A549 (cell line): ENCODE measurements around the gene NGEF. TPM values are rescaled to one million over a fixed set of nuclear protein-coding genes. Genes with fewer than 3 reads are reported as not detected.

Experiments used
- ATAC-seq, 2 experiments: fragments of 200-7000 bp in 1 of 2; fragments of >200 bp in 1 of 2; cut with Nextera tagmentation in 1 of 2; cut with Tn5 transposase in 1 of 2; 3 replicates each; pipeline versions ENCODE4 v1.8.0 to v1.9.1; 2018 to 2020; ENCODE audit warnings: mild to moderate bottlenecking in 1 of 2, moderate library complexity in 1 of 2
- CTCF ChIA-PET: fragments of 300-600 bp; sonication (Branson Sonifier 250); formaldehyde crosslinking; extraction: SDS; loops from one replicate; lab custom pipeline; 2021; ENCODE audit warnings: antibody characterized with exemption, inconsistent platforms; lab: Yijun Ruan, JAX
- POLR2A ChIA-PET: fragments of 350-600 bp; formaldehyde crosslinking; extraction: SDS; loops from one replicate; lab custom pipeline; 2021; ENCODE audit warnings: antibody characterized with exemption, inconsistent platforms; lab: Yijun Ruan, JAX
- DNase-seq, 2 experiments: peaks; one replicate each; pipeline versions ENCODE4 v3.0.0 to v3.0.0-alpha.2; 2011 to 2016; ENCODE audit warnings: low read depth in 1 of 2, low spot score in 1 of 2
- FAIRE-seq: peaks from 2 replicates; lab custom pipeline; 2011; peaks lifted over from hg19 to GRCh38; lab: Jason Lieb, UNC
- H3K27ac ChIP-seq, 2 experiments: fragments of >200 bp; sonication (Bioruptor Twin); formaldehyde crosslinking; 3 replicates each; pipeline ENCODE4 v1.5.1; 2016 to 2017
- H3K4me1 ChIP-seq: fragments of >200 bp; sonication (Bioruptor Twin); formaldehyde crosslinking; 3 replicates; pipeline ENCODE4 v1.6.1; 2016
- H3K4me2 ChIP-seq: fragments of >200 bp; sonication (Bioruptor Twin); formaldehyde crosslinking; 3 replicates; pipeline ENCODE4 v1.6.1; 2016
- H3K4me3 ChIP-seq: fragments of >200 bp; sonication (Bioruptor Twin); formaldehyde crosslinking; 3 replicates; pipeline ENCODE4 v1.5.1; 2016
- H3K9me3 ChIP-seq: fragments of >200 bp; sonication (Bioruptor Twin); formaldehyde crosslinking; 3 replicates; pipeline ENCODE4 v1.6.1; 2016
- CBX8 ChIP-seq: fragments of 200-600 bp; sonication (generic); IDR thresholded peaks from 2 replicates; pipeline ENCODE4 v1.6.1; 2016
- CHD2 ChIP-seq: fragments of 150-350 bp; IDR thresholded peaks from 2 replicates; pipeline ENCODE4 v1.6.1; 2014; ENCODE audit warnings: low read length; ENCODE audit not compliant: partially characterized antibody
- CHD4 ChIP-seq: fragments of 200-600 bp; sonication (generic); IDR thresholded peaks from 2 replicates; pipeline ENCODE4 v1.6.1; 2016; ENCODE audit warnings: antibody characterized with exemption, mild to moderate bottlenecking, borderline replicate concordance
- EHF ChIP-seq: fragments of 250-450 bp; sonication (Bioruptor Pico); IDR thresholded peaks from 2 replicates; pipeline ENCODE4 v1.5.0; 2020; ENCODE audit warnings: mild to moderate bottlenecking
- FOSB ChIP-seq: fragments of 250-450 bp; sonication (Bioruptor Pico); IDR thresholded peaks from 2 replicates; pipeline ENCODE4 v1.5.0; 2020; ENCODE audit warnings: mild to moderate bottlenecking, moderate library complexity
- HEYL ChIP-seq: fragments of 250-450 bp; sonication (Bioruptor Pico); IDR thresholded peaks from 2 replicates; pipeline ENCODE4 v1.8.0; 2021; ENCODE audit warnings: mild to moderate bottlenecking, moderate library complexity
- HOXB13 ChIP-seq: fragments of 250-450 bp; sonication (Bioruptor Pico); IDR thresholded peaks from 2 replicates; pipeline ENCODE4 v1.5.0; 2020; ENCODE audit warnings: low read depth, mild to moderate bottlenecking, moderate library complexity
- HOXB5 ChIP-seq: fragments of 250-450 bp; sonication (Bioruptor Pico); IDR thresholded peaks from 2 replicates; pipeline ENCODE4 v1.5.0; 2020; ENCODE audit warnings: mild to moderate bottlenecking, moderate library complexity
- MAZ ChIP-seq: fragments of 150-350 bp; IDR thresholded peaks from 2 replicates; pipeline ENCODE4 v1.6.1; 2014; ENCODE audit warnings: antibody characterized with exemption, low read depth, low read length, borderline replicate concordance
- NFE2L2 ChIP-seq: fragments of 150-350 bp; conservative IDR thresholded peaks from 2 replicates; pipeline ENCODE4 v1.6.1; 2014; ENCODE audit warnings: low read length
- NPAS2 ChIP-seq: fragments of 250-450 bp; sonication (Bioruptor Pico); IDR thresholded peaks from 2 replicates; pipeline ENCODE4 v1.8.0; 2022; ENCODE audit warnings: mild to moderate bottlenecking, moderate library complexity, borderline replicate concordance
- PHF8 ChIP-seq: fragments of 200-600 bp; sonication (generic); IDR thresholded peaks from 2 replicates; pipeline ENCODE4 v1.6.1; 2016; ENCODE audit warnings: low read depth, mild to moderate bottlenecking, antibody characterized with exemption, moderate library complexity, borderline replicate concordance
- POLR2AphosphoS2 ChIP-seq: conservative IDR thresholded peaks from 2 replicates; pipeline ENCODE4 v1.6.1; 2012; ENCODE audit warnings: low read length, improper control_type of control experiment, inconsistent platforms
- RAD21 ChIP-seq, 2 experiments: fragments of >200 bp in 1 of 2; sonication (Bioruptor Twin) in 1 of 2; formaldehyde crosslinking in 1 of 2; IDR thresholded peaks in 1 of 2; conservative IDR thresholded peaks in 1 of 2; 2 replicates in 1 of 2; 3 replicates in 1 of 2; pipeline ENCODE4 v1.6.1; 2012 to 2018; ENCODE audit warnings: inconsistent platforms in 1 of 2
- TP53 ChIP-seq: fragments of 250-450 bp; sonication (Bioruptor Pico); IDR thresholded peaks from 2 replicates; pipeline ENCODE4 v1.5.0; 2021; ENCODE audit warnings: mild to moderate bottlenecking, moderate library complexity
- ZC3H11A ChIP-seq: fragments of 450-650 bp; IDR thresholded peaks from 2 replicates; pipeline ENCODE4 v1.6.1; 2014; ENCODE audit warnings: antibody characterized with exemption, mild to moderate bottlenecking
- ZFP36 ChIP-seq: fragments of 450-650 bp; IDR thresholded peaks from 2 replicates; pipeline ENCODE4 v1.6.1; 2014; ENCODE audit warnings: borderline replicate concordance; ENCODE audit not compliant: partially characterized antibody
- ZSCAN20 ChIP-seq: fragments of 250-450 bp; sonication (Bioruptor Pico); IDR thresholded peaks from 2 replicates; pipeline ENCODE4 v1.8.0; 2022; ENCODE audit warnings: mild to moderate bottlenecking, moderate library complexity
- WGBS: methylation state at CpG from one replicate; pipeline ENCODE4 v1.1.6; 2017; ENCODE audit errors: missing lambda C conversion rate; 5-methylcytosine and 5-hydroxymethylcytosine counted together
- polyA plus RNA-seq, 4 experiments: library from polyadenylated mRNA; depleted of rRNA in 3 of 4; stranded (reverse); fragments of >200 nt; fragmentation: RNase III in 1 of 4; extraction: RNeasy Plus Mini Kit Qiagen cat#74134 plus additional on column Dnase treatment in 1 of 4; gene quantifications; 2 replicates in 3 of 4; 3 replicates in 1 of 4; pipeline ENCODE4 v1.2.3, GENCODE V29; 2011 to 2017
- TF ChIP-seq, protein P1 (sequence below): IDR thresholded peaks from 2 replicates; pipeline ENCODE4 v1.6.1; 2012
- TF ChIP-seq, protein P2 (sequence below): IDR thresholded peaks from 2 replicates; pipeline ENCODE4 v1.6.1; 2012; ENCODE audit warnings: low read depth, borderline replicate concordance
- TF ChIP-seq, protein P3 (sequence below): fragments of >200 bp; sonication (Bioruptor Twin); formaldehyde crosslinking; IDR thresholded peaks from 3 replicates; pipeline ENCODE4 v1.5.1; 2016
- TF ChIP-seq, protein P4 (sequence below): fragments of 150-350 bp; IDR thresholded peaks from 2 replicates; pipeline ENCODE4 v1.6.1; 2014; ENCODE audit warnings: low read depth, mild to moderate bottlenecking, low read length

The NGEF gene
- polyA plus RNA-seq, 2 of the 4 experiments (the other 2 are of a cell fraction), result 8.1 to 9.7 TPM

DNA sequence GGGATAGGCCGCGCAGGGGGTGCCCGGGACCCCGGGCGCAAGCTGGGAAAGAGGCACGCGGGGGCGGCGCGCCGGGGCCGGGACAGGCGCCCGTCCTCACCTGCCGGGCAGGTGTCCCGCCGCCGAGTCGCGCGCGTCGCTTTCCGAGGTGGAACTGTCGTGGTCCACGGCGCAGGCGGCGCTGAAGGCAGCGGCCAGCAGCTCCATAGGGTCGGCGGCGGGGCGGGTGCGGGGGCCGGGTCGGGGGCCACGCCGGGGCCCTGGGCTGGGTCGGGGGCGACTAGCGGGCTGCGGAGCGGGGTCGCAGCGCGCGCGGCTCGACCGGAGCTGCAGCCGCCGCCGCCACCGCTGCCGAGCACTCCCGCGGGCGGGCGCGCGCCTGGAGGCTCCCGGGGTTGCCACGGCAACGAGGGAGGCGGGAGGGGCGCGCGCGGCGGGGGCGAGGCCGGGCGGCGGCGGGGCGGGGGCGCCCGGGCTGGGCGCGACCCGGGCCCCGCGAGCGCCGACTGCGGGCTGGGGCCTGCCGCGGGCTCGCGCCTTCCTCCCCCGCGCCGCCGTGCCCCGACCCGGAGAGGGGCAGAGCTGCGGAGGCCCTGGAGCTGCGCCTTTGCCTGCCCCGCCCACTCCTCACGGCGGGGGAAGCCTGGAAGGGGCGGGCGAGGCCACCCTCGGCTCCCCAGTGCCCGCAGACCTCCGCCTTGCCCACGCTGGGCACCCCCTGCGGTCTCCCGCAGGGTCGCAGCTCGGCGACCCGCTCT is 85.1 kb downstream of the NGEF start:
- CTCF ChIA-PET, result interaction anchor here (0.9 to 1.8 kb wide), 3 partner anchors 10 to 323 kb away, joined by 3 to 5 read pairs (median 3); no protein-coding TSS in a partner anchor
- 81% methylated on average over 9 of the region's 114 CpGs for whole genome bisulfite sequencing
- Histone ChIP-seq H3K4me1 (peaks cover 11% of the 10 kb centered on the region; the same call in 1 of the 3 replicates), H3K4me2 (peak overlapping the region; percentile 96), H3K27ac (peak overlapping the region; percentile 73 to 86), H3K4me3 (peak overlapping the region; percentile 74), H3K9me3 (no peaks in the 10 kb centered on the region)
- FAIRE-seq (no peak), ATAC-seq (peak; percentile 49 to 57), DNase-seq (peak in 1 of 2 experiments; percentile 31)
- POLR2A ChIA-PET, result interaction anchor here (1.1 kb wide), 1 partner anchor 101 kb away, joined by 3 read pairs; no protein-coding TSS in a partner anchor
- TF ChIP-seq TP53 (CRISPR knock-in tag) (no peak), CHD2 (no peak), ZFP36 (no peak), MAZ (no peak), ZSCAN20 (CRISPR knock-in tag) (no peak), ZC3H11A (no peak)
- TF ChIP-seq, protein P1, sequence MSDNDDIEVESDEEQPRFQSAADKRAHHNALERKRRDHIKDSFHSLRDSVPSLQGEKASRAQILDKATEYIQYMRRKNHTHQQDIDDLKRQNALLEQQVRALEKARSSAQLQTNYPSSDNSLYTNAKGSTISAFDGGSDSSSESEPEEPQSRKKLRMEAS, result no peak

DNA sequence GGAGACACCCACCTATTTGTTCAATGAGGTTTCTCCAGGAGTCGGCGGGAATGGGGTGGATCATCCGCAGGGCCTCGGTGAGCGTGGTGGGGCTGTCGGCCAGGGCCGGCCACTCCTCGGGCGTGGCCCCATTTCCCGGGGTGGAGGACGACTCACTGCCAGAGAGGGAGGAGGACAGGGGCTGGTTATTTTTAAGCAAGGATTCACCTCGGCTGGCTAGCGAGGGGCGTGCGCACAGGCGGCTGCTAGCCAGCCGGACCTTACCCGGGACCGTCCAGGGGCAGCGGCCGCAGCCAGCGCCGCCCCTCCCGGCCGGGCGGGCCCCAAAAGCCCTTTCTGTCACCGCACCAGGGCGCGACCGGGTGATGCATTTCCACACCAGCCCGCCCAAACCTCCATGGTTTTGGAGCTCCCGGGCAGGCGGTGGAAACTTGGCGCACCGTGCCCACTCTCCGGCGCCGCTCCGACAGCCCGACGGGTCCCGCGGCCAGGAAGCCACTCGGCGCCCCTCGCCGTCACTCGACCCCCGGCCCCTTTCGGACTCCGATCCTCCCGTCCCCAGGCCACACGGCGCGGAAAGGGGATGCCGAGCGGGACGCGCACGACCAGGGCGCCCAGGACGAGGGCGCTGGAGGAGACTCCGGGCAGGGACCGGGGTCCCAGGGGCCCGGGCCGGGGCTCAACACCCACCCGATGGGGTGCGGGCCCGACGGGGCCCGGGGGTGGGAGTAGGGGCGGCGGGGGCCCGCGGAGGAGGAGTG is 85.8 kb downstream of the NGEF start:
- peaks cover 11% of the 10 kb centered on the region; the same call in 1 of the 3 replicates for H3K4me1 ChIP-seq
- no peak for FAIRE-seq
- WGBS, result 14% methylated on average over 29 of the region's 76 CpGs
- CTCF ChIA-PET, result interaction anchor here (0.9 kb wide), 2 partner anchors 9 to 75 kb away, joined by 3 read pairs; no protein-coding TSS in a partner anchor
- no peaks in the 10 kb centered on the region for H3K9me3 ChIP-seq
- H3K27ac ChIP-seq, result peak overlapping the region; percentile 73 to 86
- TF ChIP-seq RAD21 (conservative IDR thresholded peaks at IDR 0.05 in 1 of 2, IDR thresholded peaks at IDR 0.05 in 1 of 2), result 0 out of 5 replicates have a peak, but pooled peaks of 1 of the 2 experiments have one; percentile 10
- TF ChIP-seq ZFP36, result no peak
- peak overlapping the region; percentile 96 for H3K4me2 ChIP-seq
- POLR2A ChIA-PET, result interaction anchor here (1.1 kb wide), 1 partner anchor 102 kb away, joined by 3 read pairs; no protein-coding TSS in a partner anchor
- peak overlapping the region; percentile 74 for H3K4me3 ChIP-seq
- peak; percentile 22 to 51 for DNase-seq
- peak; percentile 61 to 68 for ATAC-seq

DNA sequence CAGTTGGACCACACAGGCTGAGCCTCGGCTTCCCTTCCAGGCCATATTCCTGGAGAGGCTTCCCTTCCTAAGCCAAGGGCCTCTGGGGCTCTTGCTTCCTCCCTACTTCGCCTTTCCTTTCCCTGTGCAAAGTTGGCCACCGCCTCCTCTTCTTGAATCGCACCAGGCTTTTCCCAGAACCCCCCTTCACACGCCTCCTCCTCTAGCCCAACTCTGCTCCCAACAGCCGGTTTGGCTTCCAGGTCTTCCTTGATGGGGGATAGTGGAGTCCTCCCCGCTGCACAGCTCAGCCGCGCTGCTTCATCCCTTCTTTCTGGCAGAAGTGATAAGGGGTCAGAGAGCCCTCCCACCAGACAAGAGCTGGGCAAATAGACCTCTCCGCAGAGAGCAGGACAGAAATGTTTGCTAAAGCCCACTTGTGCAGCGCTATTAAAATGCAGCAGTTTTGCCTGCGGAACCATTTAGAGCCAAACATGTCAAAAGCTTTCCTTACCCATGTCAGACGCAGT is 86.6 kb downstream of the NGEF start:
- Histone ChIP-seq H3K4me2 (peak overlapping the region; percentile 96), H3K9me3 (no peaks in the 10 kb centered on the region), H3K4me3 (peak overlapping the region; percentile 74), H3K27ac (peak overlapping the region; percentile 73 to 86; a peak in 3 of 6 replicates), H3K4me1 (peaks cover 8% of the 10 kb centered on the region; the same call in 1 of the 3 replicates)
- FAIRE-seq, result no peak
- TF ChIP-seq ZSCAN20 (CRISPR knock-in tag) (no peak), FOSB (CRISPR knock-in tag) (no peak), HEYL (CRISPR knock-in tag) (no peak), HOXB5 (no peak), PHF8 (no peak)
- WGBS, result 96% methylated on average over 13 of the region's 13 CpGs
- no peak for DNase-seq
- 0 out of 6 replicates have a peak, but pooled peaks of 1 of the 2 experiments have one; percentile 15 for ATAC-seq
- POLR2A ChIA-PET, result no interaction called here
- CTCF ChIA-PET, result interaction anchor here (0.6 to 1.4 kb wide), 3 partner anchors 25 to 103 kb away, joined by 3 to 4 read pairs (median 3); no protein-coding TSS in a partner anchor

DNA sequence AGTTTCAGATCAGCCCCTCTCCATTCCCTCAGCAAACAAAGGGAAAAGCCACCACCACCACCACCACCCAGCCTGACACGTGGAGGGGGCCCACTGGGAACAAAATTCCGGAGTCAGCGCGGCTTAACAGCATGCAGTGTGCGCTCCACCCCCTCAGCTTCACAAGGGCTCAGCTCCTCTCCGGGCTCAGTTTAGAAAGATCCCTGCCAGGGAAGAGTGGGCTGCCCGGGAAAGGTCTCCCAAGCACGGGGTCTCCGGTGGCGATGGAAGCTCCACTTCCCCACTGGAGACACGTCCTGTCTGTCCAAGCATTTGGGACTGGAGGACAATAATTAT is 87.3 kb downstream of the NGEF start:
- Histone ChIP-seq H3K9me3 (no peaks in the 10 kb centered on the region), H3K4me1 (peaks cover 6% of the 10 kb centered on the region; the same call in 1 of the 3 replicates), H3K4me3 (no peak overlapping the region), H3K27ac (no peak overlapping the region), H3K4me2 (no peak overlapping the region)
- CTCF ChIA-PET, result interaction anchor here (0.6 to 1.4 kb wide), 3 partner anchors 24 to 103 kb away, joined by 3 to 4 read pairs (median 3); no protein-coding TSS in a partner anchor
- DNase-seq, result no peak
- POLR2A ChIA-PET, result no interaction called here
- TF ChIP-seq CBX8 (no peak), EHF (CRISPR knock-in tag) (no peak), POLR2AphosphoS2 (no peak), NPAS2 (CRISPR knock-in tag) (no peak), NFE2L2 (no peak), HOXB13 (CRISPR knock-in tag) (no peak), CHD4 (no peak), TP53 (CRISPR knock-in tag) (no peak)
- TF ChIP-seq, protein P2, sequence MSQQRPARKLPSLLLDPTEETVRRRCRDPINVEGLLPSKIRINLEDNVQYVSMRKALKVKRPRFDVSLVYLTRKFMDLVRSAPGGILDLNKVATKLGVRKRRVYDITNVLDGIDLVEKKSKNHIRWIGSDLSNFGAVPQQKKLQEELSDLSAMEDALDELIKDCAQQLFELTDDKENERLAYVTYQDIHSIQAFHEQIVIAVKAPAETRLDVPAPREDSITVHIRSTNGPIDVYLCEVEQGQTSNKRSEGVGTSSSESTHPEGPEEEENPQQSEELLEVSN, result no peak
- TF ChIP-seq, protein P3, sequence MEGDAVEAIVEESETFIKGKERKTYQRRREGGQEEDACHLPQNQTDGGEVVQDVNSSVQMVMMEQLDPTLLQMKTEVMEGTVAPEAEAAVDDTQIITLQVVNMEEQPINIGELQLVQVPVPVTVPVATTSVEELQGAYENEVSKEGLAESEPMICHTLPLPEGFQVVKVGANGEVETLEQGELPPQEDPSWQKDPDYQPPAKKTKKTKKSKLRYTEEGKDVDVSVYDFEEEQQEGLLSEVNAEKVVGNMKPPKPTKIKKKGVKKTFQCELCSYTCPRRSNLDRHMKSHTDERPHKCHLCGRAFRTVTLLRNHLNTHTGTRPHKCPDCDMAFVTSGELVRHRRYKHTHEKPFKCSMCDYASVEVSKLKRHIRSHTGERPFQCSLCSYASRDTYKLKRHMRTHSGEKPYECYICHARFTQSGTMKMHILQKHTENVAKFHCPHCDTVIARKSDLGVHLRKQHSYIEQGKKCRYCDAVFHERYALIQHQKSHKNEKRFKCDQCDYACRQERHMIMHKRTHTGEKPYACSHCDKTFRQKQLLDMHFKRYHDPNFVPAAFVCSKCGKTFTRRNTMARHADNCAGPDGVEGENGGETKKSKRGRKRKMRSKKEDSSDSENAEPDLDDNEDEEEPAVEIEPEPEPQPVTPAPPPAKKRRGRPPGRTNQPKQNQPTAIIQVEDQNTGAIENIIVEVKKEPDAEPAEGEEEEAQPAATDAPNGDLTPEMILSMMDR, result no peak
- TF ChIP-seq, protein P4, sequence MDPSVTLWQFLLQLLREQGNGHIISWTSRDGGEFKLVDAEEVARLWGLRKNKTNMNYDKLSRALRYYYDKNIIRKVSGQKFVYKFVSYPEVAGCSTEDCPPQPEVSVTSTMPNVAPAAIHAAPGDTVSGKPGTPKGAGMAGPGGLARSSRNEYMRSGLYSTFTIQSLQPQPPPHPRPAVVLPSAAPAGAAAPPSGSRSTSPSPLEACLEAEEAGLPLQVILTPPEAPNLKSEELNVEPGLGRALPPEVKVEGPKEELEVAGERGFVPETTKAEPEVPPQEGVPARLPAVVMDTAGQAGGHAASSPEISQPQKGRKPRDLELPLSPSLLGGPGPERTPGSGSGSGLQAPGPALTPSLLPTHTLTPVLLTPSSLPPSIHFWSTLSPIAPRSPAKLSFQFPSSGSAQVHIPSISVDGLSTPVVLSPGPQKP, result no peak
- TF ChIP-seq, all 56 proteins: peak for 0
- WGBS, result 89% methylated on average over 11 of the region's 11 CpGs
- FAIRE-seq (no peak), ATAC-seq (no peak)
